ENCODE results near the gene S100G. TPM values are rescaled to one million over a fixed set of nuclear protein-coding genes. Genes with fewer than 3 reads are reported as not detected.

Gene S100G
- total RNA-seq, 2 experiments from 2014 or later, result not detected

DNA sequence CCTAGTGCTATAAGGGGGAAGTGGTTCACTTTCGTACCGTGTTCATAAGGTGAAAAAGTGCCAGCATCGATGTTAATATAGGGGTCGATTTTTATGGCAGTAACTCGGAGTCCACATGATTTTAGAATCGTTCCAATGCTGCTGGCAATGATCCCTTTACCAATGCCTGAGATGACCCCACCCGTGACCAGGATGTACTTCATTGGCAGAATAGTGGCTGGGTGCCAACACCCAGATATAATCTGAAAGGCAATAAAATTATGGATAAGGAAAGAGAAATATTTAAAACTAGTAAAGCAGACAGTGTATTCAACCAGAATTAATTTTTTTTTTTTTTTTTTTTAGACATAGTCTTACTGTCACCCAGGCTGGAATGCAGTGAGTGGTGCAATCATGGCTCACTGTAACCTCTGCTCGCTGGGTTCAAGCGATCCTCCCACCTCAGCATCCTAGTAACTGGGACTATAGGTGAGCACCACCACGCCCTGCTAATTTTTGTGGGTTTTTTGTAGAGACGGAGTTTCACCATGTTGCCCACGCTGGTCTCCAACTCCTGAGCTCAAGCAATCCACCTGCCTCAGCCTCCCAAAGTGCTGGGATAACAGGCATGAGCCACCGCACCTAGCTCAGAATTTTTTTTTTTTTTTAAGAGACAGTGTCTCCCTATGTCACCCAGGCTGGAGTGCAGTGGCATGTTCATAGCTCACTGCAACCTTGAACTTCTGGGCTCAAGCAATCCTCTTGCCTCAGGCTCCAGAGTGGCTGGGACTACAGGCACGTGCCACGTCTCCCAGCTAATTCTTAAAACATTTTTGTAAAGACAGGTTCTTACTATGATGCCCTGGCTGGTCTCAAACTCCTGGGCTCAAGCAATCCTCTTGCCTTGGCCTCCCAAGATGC lies 53.0 kb downstream of the S100G start:
- H3K9me3 Mint-ChIP-seq, result no peaks in the 10 kb centered on the region
- no peaks in the 10 kb centered on the region for H3K4me1 Mint-ChIP-seq
- H3K36me3 Mint-ChIP-seq (ENCODE audit: low read depth), result no peaks in the 10 kb centered on the region
- no peaks in the 10 kb centered on the region for H3K27me3 Mint-ChIP-seq
- CTCF ChIA-PET, result interaction anchor here (0.7 kb wide), 1 partner anchor 376 kb away, joined by 4 read pairs; no protein-coding TSS in a partner anchor
- no peak for DNase-seq
- POLR2A ChIA-PET, result no interaction called here
- H3K4me3 Mint-ChIP-seq, result no peak overlapping the region
- no peak overlapping the region for H3K27ac Mint-ChIP-seq

Other genes with a start within 250 kb of the S100G start
- 1 to 10 TPM; 4.8 to 5.1 TPM for gene CTPS2, start 62.5 kb downstream of the S100G start, total RNA-seq
- 10 to 100 TPM; 16.4 to 19.2 TPM for gene SYAP1, start 69.5 kb downstream of the S100G start, total RNA-seq
- 1 to 10 TPM; 9.4 to 9.8 TPM for gene TXLNG, start 136.3 kb downstream of the S100G start, total RNA-seq
- 100 to 1,000 TPM; 137 to 140 TPM for gene RBBP7, start 220.2 kb downstream of the S100G start, total RNA-seq

All from activated CD4-positive, alpha-beta memory T cell treated with anti-CD3 and anti-CD28 coated beads, Interleukin-2, amount 10 ng/mL, durations not matched to agents 7 days and 5 days (primary cell).